ENCODE measurements around the gene GALNT10. TPM values are rescaled to one million over a fixed set of nuclear protein-coding genes. Genes with fewer than 3 reads are reported as not detected.
A peak's percentile ranks its signal among the peaks of the same experiment; 100 is the strongest.

GALNT10 gene
- polyA plus RNA-seq, 1 of the 3 experiments (the other 2 are of a cell fraction): 56.3 TPM

DNA sequence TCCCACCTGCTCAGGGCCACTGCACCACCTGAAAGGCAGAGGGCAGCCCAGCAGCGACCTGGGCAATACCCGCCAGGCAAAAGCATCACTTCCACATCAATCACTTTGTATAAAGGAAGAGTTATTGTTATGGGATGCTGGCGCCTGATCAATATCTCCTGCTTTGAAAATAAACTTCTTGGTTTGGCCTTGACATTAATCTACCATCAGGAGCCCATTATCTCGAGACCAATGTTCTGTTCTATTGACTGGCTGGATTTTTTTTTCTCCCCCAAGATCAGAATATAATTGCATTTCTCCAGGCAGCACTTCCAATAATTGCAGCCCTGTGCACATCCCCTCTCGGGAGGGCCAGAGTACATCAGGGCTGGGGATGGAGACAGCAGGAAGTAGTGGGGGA is 210.8 kb downstream of the GALNT10 start:
- Histone ChIP-seq H3K9me2 (no peaks in the 10 kb centered on the region), H2AFZ (ENCODE audit: low read depth) (no peak overlapping the region), H3K79me2 (ENCODE audit: insufficient read depth) (no peaks in the 10 kb centered on the region), H3K4me3 (ENCODE audit: low read depth in 2 of 2, low read length in 1 of 2) (no peak overlapping the region), H3K9me3 (no peaks in the 10 kb centered on the region), H3K36me3 (replicated peaks in 1 of 2; ENCODE audit: control insufficient read depth in 1 of 2, insufficient read depth in 2 of 2, low read length in 1 of 2) (peaks cover 9 to 10% of the 10 kb centered on the region in 2 experiments), H3F3A (replicated peaks; ENCODE audit: insufficient read depth) (no peaks in the 10 kb centered on the region), H4K20me1 (ENCODE audit: insufficient read depth) (no peaks in the 10 kb centered on the region), H3K4me1 (ENCODE audit: control insufficient read depth in 1 of 2, insufficient read depth in 2 of 2, low read depth in 1 of 2, low read length in 1 of 2) (peaks cover 4 to 29% of the 10 kb centered on the region in 2 experiments; a peak in 2 of 4 replicates), H3K27me3 (ENCODE audit: insufficient read depth) (no peaks in the 10 kb centered on the region), H3K27ac (ENCODE audit: low read depth in 2 of 2, low read length in 1 of 2) (no peak overlapping the region), H3K4me2 (no peak overlapping the region), H3K9ac (no peak overlapping the region)
- POLR2A ChIA-PET: no interaction called here
- CTCF ChIA-PET: no interaction called here
- TF ChIP-seq TEAD4 (IDR thresholded peaks at IDR 0.05; ENCODE audit: borderline replicate concordance, insufficient read depth) (no peak), EZH2phosphoT487 (IDR thresholded peaks at IDR 0.05; ENCODE audit: borderline replicate concordance, low read depth) (no peak), JUND (IDR thresholded peaks at IDR 0.05) (no peak), POLR2AphosphoS5 (IDR thresholded peaks at IDR 0.05; ENCODE audit: low read depth, low read length) (no peak), SIN3A (IDR thresholded peaks at IDR 0.05; ENCODE audit: borderline replicate concordance, low read depth, low read length) (no peak), NFIC (IDR thresholded peaks at IDR 0.05; ENCODE audit: borderline replicate concordance) (no peak), YY1 (IDR thresholded peaks at IDR 0.05; ENCODE audit: low read depth) (no peak), FOXJ3 (CRISPR knock-in tag; IDR thresholded peaks at IDR 0.05) (no peak), TAF1 (IDR thresholded peaks at IDR 0.05; ENCODE audit: borderline replicate concordance, low read depth, low read length) (no peak), GATA2 (CRISPR knock-in tag; IDR thresholded peaks at IDR 0.05) (no peak), ELF1 (IDR thresholded peaks at IDR 0.05) (no peak), FOSL2 (IDR thresholded peaks at IDR 0.05; ENCODE audit: borderline replicate concordance, low read depth) (no peak), RAD21 (IDR thresholded peaks at IDR 0.05; ENCODE audit: low read length) (no peak), SMC3 (IDR thresholded peaks at IDR 0.05; ENCODE audit: low read depth, low read length) (no peak)
- TF ChIP-seq, protein P1, sequence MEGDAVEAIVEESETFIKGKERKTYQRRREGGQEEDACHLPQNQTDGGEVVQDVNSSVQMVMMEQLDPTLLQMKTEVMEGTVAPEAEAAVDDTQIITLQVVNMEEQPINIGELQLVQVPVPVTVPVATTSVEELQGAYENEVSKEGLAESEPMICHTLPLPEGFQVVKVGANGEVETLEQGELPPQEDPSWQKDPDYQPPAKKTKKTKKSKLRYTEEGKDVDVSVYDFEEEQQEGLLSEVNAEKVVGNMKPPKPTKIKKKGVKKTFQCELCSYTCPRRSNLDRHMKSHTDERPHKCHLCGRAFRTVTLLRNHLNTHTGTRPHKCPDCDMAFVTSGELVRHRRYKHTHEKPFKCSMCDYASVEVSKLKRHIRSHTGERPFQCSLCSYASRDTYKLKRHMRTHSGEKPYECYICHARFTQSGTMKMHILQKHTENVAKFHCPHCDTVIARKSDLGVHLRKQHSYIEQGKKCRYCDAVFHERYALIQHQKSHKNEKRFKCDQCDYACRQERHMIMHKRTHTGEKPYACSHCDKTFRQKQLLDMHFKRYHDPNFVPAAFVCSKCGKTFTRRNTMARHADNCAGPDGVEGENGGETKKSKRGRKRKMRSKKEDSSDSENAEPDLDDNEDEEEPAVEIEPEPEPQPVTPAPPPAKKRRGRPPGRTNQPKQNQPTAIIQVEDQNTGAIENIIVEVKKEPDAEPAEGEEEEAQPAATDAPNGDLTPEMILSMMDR (IDR thresholded peaks at IDR 0.05): no peak
- TF ChIP-seq, protein P2, sequence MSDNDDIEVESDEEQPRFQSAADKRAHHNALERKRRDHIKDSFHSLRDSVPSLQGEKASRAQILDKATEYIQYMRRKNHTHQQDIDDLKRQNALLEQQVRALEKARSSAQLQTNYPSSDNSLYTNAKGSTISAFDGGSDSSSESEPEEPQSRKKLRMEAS (IDR thresholded peaks at IDR 0.05; ENCODE audit: low read depth): no peak
- TF ChIP-seq, protein P3, sequence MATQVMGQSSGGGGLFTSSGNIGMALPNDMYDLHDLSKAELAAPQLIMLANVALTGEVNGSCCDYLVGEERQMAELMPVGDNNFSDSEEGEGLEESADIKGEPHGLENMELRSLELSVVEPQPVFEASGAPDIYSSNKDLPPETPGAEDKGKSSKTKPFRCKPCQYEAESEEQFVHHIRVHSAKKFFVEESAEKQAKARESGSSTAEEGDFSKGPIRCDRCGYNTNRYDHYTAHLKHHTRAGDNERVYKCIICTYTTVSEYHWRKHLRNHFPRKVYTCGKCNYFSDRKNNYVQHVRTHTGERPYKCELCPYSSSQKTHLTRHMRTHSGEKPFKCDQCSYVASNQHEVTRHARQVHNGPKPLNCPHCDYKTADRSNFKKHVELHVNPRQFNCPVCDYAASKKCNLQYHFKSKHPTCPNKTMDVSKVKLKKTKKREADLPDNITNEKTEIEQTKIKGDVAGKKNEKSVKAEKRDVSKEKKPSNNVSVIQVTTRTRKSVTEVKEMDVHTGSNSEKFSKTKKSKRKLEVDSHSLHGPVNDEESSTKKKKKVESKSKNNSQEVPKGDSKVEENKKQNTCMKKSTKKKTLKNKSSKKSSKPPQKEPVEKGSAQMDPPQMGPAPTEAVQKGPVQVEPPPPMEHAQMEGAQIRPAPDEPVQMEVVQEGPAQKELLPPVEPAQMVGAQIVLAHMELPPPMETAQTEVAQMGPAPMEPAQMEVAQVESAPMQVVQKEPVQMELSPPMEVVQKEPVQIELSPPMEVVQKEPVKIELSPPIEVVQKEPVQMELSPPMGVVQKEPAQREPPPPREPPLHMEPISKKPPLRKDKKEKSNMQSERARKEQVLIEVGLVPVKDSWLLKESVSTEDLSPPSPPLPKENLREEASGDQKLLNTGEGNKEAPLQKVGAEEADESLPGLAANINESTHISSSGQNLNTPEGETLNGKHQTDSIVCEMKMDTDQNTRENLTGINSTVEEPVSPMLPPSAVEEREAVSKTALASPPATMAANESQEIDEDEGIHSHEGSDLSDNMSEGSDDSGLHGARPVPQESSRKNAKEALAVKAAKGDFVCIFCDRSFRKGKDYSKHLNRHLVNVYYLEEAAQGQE (IDR thresholded peaks at IDR 0.05; ENCODE audit: low read depth, low read length): no peak
- 83% methylated on average over 5 of the region's 5 CpGs for WGBS (ENCODE audit: low lambda C conversion rate)
- peak; percentile 26 for DNase-seq
